Measurements from ENCODE around the gene NPFFR1. TPM values are rescaled to one million over a fixed set of nuclear protein-coding genes. Genes with fewer than 3 reads are reported as not detected.
A peak's percentile ranks its signal among the peaks of the same experiment; 100 is the strongest.

NPFFR1 gene
- total and polyA plus RNA-seq, 7 donors = under 0.01 to 0.01 TPM; not detected in 5

DNA sequence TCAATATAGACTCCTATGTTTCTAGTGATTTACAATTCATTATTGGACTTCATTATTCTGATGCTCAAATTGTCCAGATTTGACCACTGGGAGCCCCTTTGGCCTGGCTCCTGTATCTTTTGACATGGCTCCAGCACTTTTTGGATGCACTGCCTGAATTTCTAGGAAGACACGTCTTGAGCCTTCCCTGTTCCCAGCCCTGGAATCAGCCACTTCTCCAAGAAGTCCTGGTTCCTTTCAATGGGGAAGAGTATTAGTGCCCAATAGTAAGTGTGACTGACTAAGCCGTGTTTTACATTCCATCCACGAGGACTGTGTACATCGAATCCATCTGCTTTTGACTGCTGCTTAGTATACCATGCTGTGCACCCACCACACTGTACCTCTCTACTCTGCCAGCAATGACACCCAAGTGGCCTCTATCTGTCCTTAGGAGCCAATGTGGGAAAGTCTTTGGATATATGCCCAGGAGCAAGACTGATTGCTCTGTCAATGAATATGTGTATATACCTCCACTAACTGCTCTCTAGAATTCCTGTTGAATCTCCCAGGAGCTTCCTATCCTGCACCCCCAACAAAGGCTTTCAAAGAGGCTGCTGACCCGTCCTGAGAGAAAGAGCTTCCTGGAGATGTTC lies 23.2 kb upstream of the NPFFR1 start:
- TF ChIP-seq, protein P1, sequence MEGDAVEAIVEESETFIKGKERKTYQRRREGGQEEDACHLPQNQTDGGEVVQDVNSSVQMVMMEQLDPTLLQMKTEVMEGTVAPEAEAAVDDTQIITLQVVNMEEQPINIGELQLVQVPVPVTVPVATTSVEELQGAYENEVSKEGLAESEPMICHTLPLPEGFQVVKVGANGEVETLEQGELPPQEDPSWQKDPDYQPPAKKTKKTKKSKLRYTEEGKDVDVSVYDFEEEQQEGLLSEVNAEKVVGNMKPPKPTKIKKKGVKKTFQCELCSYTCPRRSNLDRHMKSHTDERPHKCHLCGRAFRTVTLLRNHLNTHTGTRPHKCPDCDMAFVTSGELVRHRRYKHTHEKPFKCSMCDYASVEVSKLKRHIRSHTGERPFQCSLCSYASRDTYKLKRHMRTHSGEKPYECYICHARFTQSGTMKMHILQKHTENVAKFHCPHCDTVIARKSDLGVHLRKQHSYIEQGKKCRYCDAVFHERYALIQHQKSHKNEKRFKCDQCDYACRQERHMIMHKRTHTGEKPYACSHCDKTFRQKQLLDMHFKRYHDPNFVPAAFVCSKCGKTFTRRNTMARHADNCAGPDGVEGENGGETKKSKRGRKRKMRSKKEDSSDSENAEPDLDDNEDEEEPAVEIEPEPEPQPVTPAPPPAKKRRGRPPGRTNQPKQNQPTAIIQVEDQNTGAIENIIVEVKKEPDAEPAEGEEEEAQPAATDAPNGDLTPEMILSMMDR (IDR thresholded peaks at IDR 0.05) = no peak
- Histone ChIP-seq H3K9me3 (no peaks in the 10 kb centered on the region), H3K36me3 (ENCODE audit: insufficient read depth in 1 of 2, low read depth in 1 of 2) (peaks cover 0 to 19% of the 10 kb centered on the region in 2 donors), H3K4me1 (no peaks in the 10 kb centered on the region), H3K27me3 (ENCODE audit: insufficient read depth in 3 of 3, low read length in 2 of 3) (no peaks in the 10 kb centered on the region), H3K4me3 (no peak overlapping the region), H3K27ac (no peak overlapping the region)
- DNase-seq (no peak), ATAC-seq (no peak)
- 70 to 74% (median 71%) methylated on average over 5 of the region's 5 CpGs for WGBS, 3 donors
- intact Hi-C loops (cut with DNase I) = no loop called here

DNA sequence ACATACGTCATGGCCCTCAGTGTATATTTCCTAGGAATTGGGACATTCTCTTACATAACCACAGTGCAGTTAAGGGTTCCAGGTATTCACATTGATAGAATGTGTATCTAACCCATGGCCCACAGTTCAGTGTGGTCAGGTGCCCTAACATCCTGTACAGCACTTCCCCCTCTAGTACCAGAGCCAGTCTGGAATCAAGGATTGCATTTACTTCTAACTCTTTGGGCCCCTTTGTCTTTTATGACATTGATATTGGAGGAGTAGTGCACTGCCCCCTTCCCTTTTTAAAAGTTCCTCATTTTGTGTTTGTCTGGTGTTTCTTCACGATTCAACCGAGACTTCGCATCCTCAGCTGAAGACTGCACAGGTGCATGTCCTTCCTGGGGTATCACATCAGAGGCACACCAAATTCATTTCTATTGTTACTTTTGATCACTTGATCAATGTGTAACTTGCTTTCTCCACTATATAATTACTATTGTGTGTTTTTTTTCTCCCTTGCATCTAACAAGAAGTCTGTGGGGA lies 22.4 kb upstream of the NPFFR1 start:
- Histone ChIP-seq H3K9me3 (no peaks in the 10 kb centered on the region), H3K27ac (no peak overlapping the region), H3K27me3 (ENCODE audit: insufficient read depth in 3 of 3, low read length in 2 of 3) (no peaks in the 10 kb centered on the region), H3K4me3 (no peak overlapping the region), H3K4me1 (no peaks in the 10 kb centered on the region), H3K36me3 (ENCODE audit: insufficient read depth in 1 of 2, low read depth in 1 of 2) (peaks cover 0 to 22% of the 10 kb centered on the region in 2 donors)
- intact Hi-C loops (cut with DNase I) = no loop called here
- no peak for ATAC-seq
- no peak for DNase-seq
- WGBS, 3 donors = 81 to 96% (median 92%) methylated on average over 4 of the region's 4 CpGs
- TF ChIP-seq, protein P1 (IDR thresholded peaks at IDR 0.05) = no peak

- no peak for ATAC-seq
Observed at GRCh38 chr10:70303730-70304129, 19.9 kb upstream of the NPFFR1 start.

GRCh38 chr10:70302292-70302691 lies 18.5 kb upstream of the NPFFR1 start:
- intact Hi-C loops (cut with DNase I) = no loop called here
- peaks cover 0 to 18% of the 10 kb centered on the region in 2 donors for H3K36me3 ChIP-seq (ENCODE audit: insufficient read depth in 1 of 2, low read depth in 1 of 2)
- TF ChIP-seq, protein P1 (IDR thresholded peaks at IDR 0.05) = no peak
- H3K4me3 ChIP-seq = no peak overlapping the region
- peak in 2 of 4 donors; percentile 50 to 54 for ATAC-seq
- 66 to 69% (median 67%) methylated on average over 3 of the region's 3 CpGs for WGBS, 3 donors
- H3K4me1 ChIP-seq = peaks cover 3% of the 10 kb centered on the region
- no peaks in the 10 kb centered on the region for H3K27me3 ChIP-seq (ENCODE audit: insufficient read depth in 3 of 3, low read length in 2 of 3)
- H3K9me3 ChIP-seq = no peaks in the 10 kb centered on the region
- no peak overlapping the region for H3K27ac ChIP-seq
- DNase-seq = no peak

More at GRCh38 chr10:70303730-70304129, 19.9 kb upstream of the NPFFR1 start:
- H3K9me3 ChIP-seq = no peaks in the 10 kb centered on the region
- TF ChIP-seq, protein P1 (IDR thresholded peaks at IDR 0.05) = no peak
- peaks cover 0 to 30% of the 10 kb centered on the region in 2 donors for H3K36me3 ChIP-seq (ENCODE audit: insufficient read depth in 1 of 2, low read depth in 1 of 2)
- intact Hi-C loops (cut with DNase I) = no loop called here
- no peak overlapping the region for H3K27ac ChIP-seq
- DNase-seq = no peak
- H3K4me3 ChIP-seq = no peak overlapping the region
- WGBS, 3 donors = 88 to 95% (median 90%) methylated on average over 2 of the region's 2 CpGs
- H3K27me3 ChIP-seq (ENCODE audit: insufficient read depth in 3 of 3, low read length in 2 of 3) = no peaks in the 10 kb centered on the region
- no peaks in the 10 kb centered on the region for H3K4me1 ChIP-seq

Data from psoas muscle (tissue), 8 donors.